B cell (primary cell): ENCODE measurements around the gene LURAP1L.

Experiments
- CTCF ChIP-seq: fragments of 200-600 bp; IDR thresholded peaks from one replicate; pipeline ENCODE4 v1.8.0; 2022; ENCODE audit warnings: antibody characterized with exemption, mild to moderate bottlenecking
- EZH2 ChIP-seq: IDR thresholded peaks from 2 replicates; pipeline ENCODE4 v1.6.1; 2012; ENCODE audit warnings: borderline replicate concordance, low read depth, mild to moderate bottlenecking, moderate library complexity, low read length; ENCODE audit not compliant: insufficient read depth, poor library complexity, severe bottlenecking

- TF ChIP-seq CTCF (no peak), EZH2 (no peak)
These were observed 16.1 kb downstream of the LURAP1L start for GRCh38 chr9:12790883-12791282.
